ENCODE measurements around the gene PIK3AP1. TPM values are rescaled to one million over a fixed set of nuclear protein-coding genes. Genes with fewer than 3 reads are reported as not detected.

The PIK3AP1 gene
- total and polyA plus RNA-seq, 4 donors = 27.3 to 137 (median 50.9) TPM

DNA sequence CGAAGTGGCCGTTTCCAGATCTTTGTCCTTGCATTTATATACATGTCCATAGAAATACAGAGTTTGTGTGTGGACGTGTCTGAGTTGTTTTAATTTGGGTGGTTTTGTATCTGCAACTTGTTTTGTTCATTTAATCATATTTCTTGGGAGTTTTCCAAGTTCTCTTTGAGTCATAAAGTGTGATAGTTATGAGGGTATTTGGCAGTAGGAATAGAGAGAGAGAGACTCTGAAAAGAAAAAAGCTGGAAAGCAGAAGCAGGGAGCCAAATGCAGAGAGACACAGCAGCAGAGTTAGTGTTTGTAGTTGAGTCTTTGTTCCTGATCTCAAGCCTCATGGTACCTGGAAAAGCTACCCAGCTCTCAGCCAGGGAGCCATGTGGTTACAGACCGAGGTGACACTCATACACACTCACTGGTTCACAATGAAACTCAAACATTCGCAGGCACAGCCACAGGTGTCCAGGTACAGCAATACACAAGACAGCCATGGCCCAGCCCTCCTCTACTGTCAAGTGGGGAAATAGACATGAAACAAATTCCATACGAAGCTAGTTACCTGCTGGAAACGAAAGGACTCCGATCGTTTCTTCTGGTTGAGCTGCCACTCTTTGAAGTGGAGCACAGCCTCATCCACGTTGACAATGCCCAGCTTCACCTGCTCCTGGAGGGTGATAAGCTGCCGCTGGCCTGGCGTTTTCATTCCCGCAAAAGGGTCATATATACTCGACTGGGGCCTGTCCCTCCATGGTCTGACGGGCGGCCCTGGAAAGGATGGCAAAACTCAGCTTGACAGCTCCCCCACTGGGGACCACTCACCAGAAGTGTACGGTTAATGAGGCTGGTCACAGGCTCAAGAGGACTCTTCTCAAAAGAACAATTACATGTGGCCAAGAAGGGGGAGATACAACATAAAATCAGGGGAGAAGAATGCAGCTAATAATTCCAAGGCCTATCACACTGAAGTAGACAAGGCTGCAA is 100.2 kb downstream of the PIK3AP1 start (continued):
- TF ChIP-seq ATF3 (IDR thresholded peaks at IDR 0.05) (no peak), HNF4G (IDR thresholded peaks at IDR 0.05) (no peak), JUND (IDR thresholded peaks at IDR 0.05) (no peak)

DNA sequence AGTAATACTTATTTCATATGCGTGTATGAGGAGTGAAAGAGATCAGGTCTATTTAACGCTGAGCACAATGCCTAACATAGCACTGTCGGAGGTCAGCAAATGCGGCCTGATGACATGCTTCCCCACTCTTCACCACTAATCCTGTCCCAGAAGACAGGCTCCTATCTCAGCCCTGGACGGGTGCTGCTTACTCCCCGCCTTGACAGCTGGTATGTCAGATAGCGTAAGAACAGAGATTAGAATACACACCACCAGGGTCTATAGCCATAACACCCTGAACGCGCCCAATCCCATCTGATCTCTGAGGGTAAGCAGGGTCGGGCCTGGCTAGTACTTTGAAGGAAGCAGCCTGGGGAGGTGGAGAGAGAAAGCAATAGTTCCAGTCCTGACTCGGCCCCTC is 101.2 kb downstream of the PIK3AP1 start:
- Histone ChIP-seq H3K4me3 (ENCODE audit: low read depth in 1 of 3, low read length in 3 of 3) (no peak overlapping the region), H3K9ac (ENCODE audit: low read depth in 1 of 2, low read length in 2 of 2) (no peak overlapping the region), H3K27ac (ENCODE audit: low read depth in 1 of 2, low read length in 2 of 2) (no peak overlapping the region), H3K9me3 (ENCODE audit: control insufficient read depth in 4 of 4, low read length in 3 of 4) (no peaks in the 10 kb centered on the region), H3K4me1 (ENCODE audit: control insufficient read depth in 4 of 4, insufficient read depth in 4 of 4, low read length in 3 of 4) (peaks cover 0 to 10% (median 5%) of the 10 kb centered on the region in 4 donors), H3K27me3 (ENCODE audit: control insufficient read depth in 4 of 4, insufficient read depth in 4 of 4, low read length in 3 of 4) (no peaks in the 10 kb centered on the region), H3K36me3 (ENCODE audit: control insufficient read depth in 4 of 4, insufficient read depth in 3 of 4, low read depth in 1 of 4, low read length in 3 of 4) (peaks cover 13 to 75% (median 66%) of the 10 kb centered on the region in 4 donors)
- TF ChIP-seq HNF4A (conservative IDR thresholded peaks at IDR 0.05) (no peak), EGR1 (IDR thresholded peaks at IDR 0.05; ENCODE audit: low read depth in 2 of 2) (no peak), HNF4G (IDR thresholded peaks at IDR 0.05) (no peak), CTCF (IDR thresholded peaks at IDR 0.05; ENCODE audit: low read depth, low read length, missing input control) (no peak), RXRA (IDR thresholded peaks at IDR 0.05) (no peak), JUND (IDR thresholded peaks at IDR 0.05) (no peak), RAD21 (IDR thresholded peaks at IDR 0.05) (no peak), FOXA2 (IDR thresholded peaks at IDR 0.05) (no peak), SP1 (IDR thresholded peaks at IDR 0.05) (no peak), ATF3 (IDR thresholded peaks at IDR 0.05) (no peak)
- TF ChIP-seq, protein P1, sequence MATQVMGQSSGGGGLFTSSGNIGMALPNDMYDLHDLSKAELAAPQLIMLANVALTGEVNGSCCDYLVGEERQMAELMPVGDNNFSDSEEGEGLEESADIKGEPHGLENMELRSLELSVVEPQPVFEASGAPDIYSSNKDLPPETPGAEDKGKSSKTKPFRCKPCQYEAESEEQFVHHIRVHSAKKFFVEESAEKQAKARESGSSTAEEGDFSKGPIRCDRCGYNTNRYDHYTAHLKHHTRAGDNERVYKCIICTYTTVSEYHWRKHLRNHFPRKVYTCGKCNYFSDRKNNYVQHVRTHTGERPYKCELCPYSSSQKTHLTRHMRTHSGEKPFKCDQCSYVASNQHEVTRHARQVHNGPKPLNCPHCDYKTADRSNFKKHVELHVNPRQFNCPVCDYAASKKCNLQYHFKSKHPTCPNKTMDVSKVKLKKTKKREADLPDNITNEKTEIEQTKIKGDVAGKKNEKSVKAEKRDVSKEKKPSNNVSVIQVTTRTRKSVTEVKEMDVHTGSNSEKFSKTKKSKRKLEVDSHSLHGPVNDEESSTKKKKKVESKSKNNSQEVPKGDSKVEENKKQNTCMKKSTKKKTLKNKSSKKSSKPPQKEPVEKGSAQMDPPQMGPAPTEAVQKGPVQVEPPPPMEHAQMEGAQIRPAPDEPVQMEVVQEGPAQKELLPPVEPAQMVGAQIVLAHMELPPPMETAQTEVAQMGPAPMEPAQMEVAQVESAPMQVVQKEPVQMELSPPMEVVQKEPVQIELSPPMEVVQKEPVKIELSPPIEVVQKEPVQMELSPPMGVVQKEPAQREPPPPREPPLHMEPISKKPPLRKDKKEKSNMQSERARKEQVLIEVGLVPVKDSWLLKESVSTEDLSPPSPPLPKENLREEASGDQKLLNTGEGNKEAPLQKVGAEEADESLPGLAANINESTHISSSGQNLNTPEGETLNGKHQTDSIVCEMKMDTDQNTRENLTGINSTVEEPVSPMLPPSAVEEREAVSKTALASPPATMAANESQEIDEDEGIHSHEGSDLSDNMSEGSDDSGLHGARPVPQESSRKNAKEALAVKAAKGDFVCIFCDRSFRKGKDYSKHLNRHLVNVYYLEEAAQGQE (IDR thresholded peaks at IDR 0.05) = no peak
- TF ChIP-seq, protein P2, sequence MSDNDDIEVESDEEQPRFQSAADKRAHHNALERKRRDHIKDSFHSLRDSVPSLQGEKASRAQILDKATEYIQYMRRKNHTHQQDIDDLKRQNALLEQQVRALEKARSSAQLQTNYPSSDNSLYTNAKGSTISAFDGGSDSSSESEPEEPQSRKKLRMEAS (IDR thresholded peaks at IDR 0.05) = no peak
- WGBS = 83% methylated on average over 11 of the region's 11 CpGs
- peak; percentile 78 for DNase-seq (ENCODE audit: low spot score)

GRCh38 chr10:96618653-96619052 is 101.7 kb downstream of the PIK3AP1 start:
- peaks cover 0 to 10% (median 5%) of the 10 kb centered on the region in 4 donors for H3K4me1 ChIP-seq (ENCODE audit: control insufficient read depth in 4 of 4, insufficient read depth in 4 of 4, low read length in 3 of 4)
- H3K36me3 ChIP-seq (ENCODE audit: control insufficient read depth in 4 of 4, insufficient read depth in 3 of 4, low read depth in 1 of 4, low read length in 3 of 4) = peaks cover 13 to 75% (median 65%) of the 10 kb centered on the region in 4 donors
- DNase-seq (ENCODE audit: low spot score) = peak; percentile 63
- H3K9ac ChIP-seq (ENCODE audit: low read depth in 1 of 2, low read length in 2 of 2) = no peak overlapping the region
- no peaks in the 10 kb centered on the region for H3K9me3 ChIP-seq (ENCODE audit: control insufficient read depth in 4 of 4, low read length in 3 of 4)
- TF ChIP-seq NR2F2 (IDR thresholded peaks at IDR 0.05) = no peak
- peak; percentile 28 to 59 for TF ChIP-seq RAD21 (IDR thresholded peaks at IDR 0.05)
- TF ChIP-seq, protein P2 (IDR thresholded peaks at IDR 0.05) = no peak
- H3K27ac ChIP-seq (ENCODE audit: low read depth in 1 of 2, low read length in 2 of 2) = no peak overlapping the region
- no peak overlapping the region for H3K4me3 ChIP-seq (ENCODE audit: low read depth in 1 of 3, low read length in 3 of 3)
- H3K27me3 ChIP-seq (ENCODE audit: control insufficient read depth in 4 of 4, insufficient read depth in 4 of 4, low read length in 3 of 4) = no peaks in the 10 kb centered on the region
- WGBS = 18% methylated on average over 2 of the region's 2 CpGs
